OCI-LY3 (cell line): ENCODE measurements around the gene GRHPR.
"Not testable (repeated sequence)": the region's sequence is repeated elsewhere in the genome, so short reads cannot be mapped to it uniquely, and the experiment has no call there.

Experiments
- H2AFZ ChIP-seq: fragments of 200-600, 300-600 bp; shearing (Covaris generic); 2 replicates; pipeline ENCODE4 v1.6.0; 2014; ENCODE audit warnings: antibody characterized with exemption, low read depth, low read length
- H3K27ac ChIP-seq: fragments of 200-600, 300-600 bp; sonication (generic); 2 replicates; pipeline ENCODE4 v1.5.1; 2014; ENCODE audit warnings: mild to moderate bottlenecking, low read length, moderate library complexity, mixed read lengths
- H3K27me3 ChIP-seq: fragments of 200-600, 300-600 bp; sonication (generic); 2 replicates; pipeline ENCODE4 v1.6.1; 2014; ENCODE audit warnings: low read depth, low read length, mixed read lengths
- H3K36me3 ChIP-seq: fragments of 200-600, 300-600 bp; sonication (generic); replicated peaks from 2 replicates; pipeline ENCODE3; 2014; ENCODE audit warnings: low read depth, low read length, mixed read lengths
- H3K4me1 ChIP-seq: fragments of 300-600, 200-600 bp; sonication (generic); 2 replicates; pipeline ENCODE4 v1.6.1; 2014; ENCODE audit warnings: low read length, mixed read lengths
- H3K4me2 ChIP-seq: fragments of 200-600, 300-600 bp; sonication (generic); 2 replicates; pipeline ENCODE4 v1.6.1; 2014; ENCODE audit warnings: low read length, mixed read lengths
- H3K4me3 ChIP-seq: fragments of 300-600, 200-600 bp; sonication (generic); 2 replicates; pipeline ENCODE4 v1.5.1; 2014; ENCODE audit warnings: antibody characterized with exemption, mild to moderate bottlenecking, low read length, moderate library complexity
- H3K79me2 ChIP-seq: fragments of 300-600, 200-600 bp; shearing (Covaris generic); 2 replicates; pipeline ENCODE4 v1.6.1; 2014; ENCODE audit warnings: mild to moderate bottlenecking, low read length, mixed read lengths
- H3K9ac ChIP-seq: fragments of 300-600, 200-600 bp; shearing (Covaris generic); 2 replicates; pipeline ENCODE4 v1.6.0; 2014; ENCODE audit warnings: mild to moderate bottlenecking, low read length, moderate library complexity
- H3K9me3 ChIP-seq: fragments of 200-600, 300-600 bp; shearing (Covaris generic); 2 replicates; pipeline ENCODE4 v1.6.1; 2014; ENCODE audit warnings: low read length, mixed read lengths; ENCODE audit not compliant: insufficient read depth
- H4K20me1 ChIP-seq: fragments of 200-600, 300-600 bp; sonication (generic); 2 replicates; pipeline ENCODE4 v1.6.1; 2016; ENCODE audit warnings: low read length, mixed read lengths; ENCODE audit not compliant: insufficient read depth
- CTCF ChIP-seq: fragments of 200-600, 300-600 bp; sonication (generic); IDR thresholded peaks from 2 replicates; pipeline ENCODE4 v1.5.1; 2014; ENCODE audit warnings: antibody characterized with exemption, low read length, low read depth
- EZH2phosphoT487 ChIP-seq: fragments of 200-600 bp; shearing (Covaris generic); IDR thresholded peaks from 2 replicates; pipeline ENCODE4 v1.6.1; 2018; ENCODE audit warnings: antibody characterized with exemption, mixed run types, low read depth

GRHPR gene

GRCh38 chr9:37392272-37392671 is 30.2 kb upstream of the GRHPR start:
- H3K36me3 ChIP-seq, result no peaks in the 10 kb centered on the region
- H3K9me3 ChIP-seq, result no peaks in the 10 kb centered on the region
- peaks cover 34% of the 10 kb centered on the region for H3K4me1 ChIP-seq
- no peaks in the 10 kb centered on the region for H3K79me2 ChIP-seq
- H2AFZ ChIP-seq, result no peak overlapping the region
- H3K27me3 ChIP-seq, result no peaks in the 10 kb centered on the region
- TF ChIP-seq EZH2phosphoT487 (no peak), CTCF (no peak)
- H3K27ac ChIP-seq, result 0 out of 2 replicates have a peak overlapping the region, but pooled peaks have one; percentile 4
- H3K9ac ChIP-seq, result no peak overlapping the region
- no peak overlapping the region for H3K4me2 ChIP-seq
- H4K20me1 ChIP-seq, result no peaks in the 10 kb centered on the region
- H3K4me3 ChIP-seq, result no peak overlapping the region

- no peak overlapping the region for H3K9ac ChIP-seq
- H4K20me1 ChIP-seq, result no peaks in the 10 kb centered on the region
- no peak overlapping the region for H2AFZ ChIP-seq
- H3K9me3 ChIP-seq, result no peaks in the 10 kb centered on the region
- no peaks in the 10 kb centered on the region for H3K79me2 ChIP-seq
- H3K36me3 ChIP-seq, result no peaks in the 10 kb centered on the region
- peaks cover 38% of the 10 kb centered on the region for H3K4me1 ChIP-seq
- peak overlapping the region; percentile 18; the same call in 1 of the 2 replicates for H3K27ac ChIP-seq
- no peaks in the 10 kb centered on the region for H3K27me3 ChIP-seq
- no peak overlapping the region for H3K4me2 ChIP-seq
- TF ChIP-seq CTCF, result no peak
- H3K4me3 ChIP-seq, result no peak overlapping the region
These were observed 27.3 kb upstream of the GRHPR start for GRCh38 chr9:37395229-37395628.

GRCh38 chr9:37395663-37396062 is 26.8 kb upstream of the GRHPR start:
- no peak overlapping the region for H3K4me3 ChIP-seq

GRCh38 chr9:37397948-37398347 is 24.5 kb upstream of the GRHPR start:
- H3K4me1 ChIP-seq, result peaks cover 55% of the 10 kb centered on the region
- H3K36me3 ChIP-seq, H3K4me3 ChIP-seq, H3K27me3 ChIP-seq, H3K79me2 ChIP-seq, H2AFZ ChIP-seq, H3K9ac ChIP-seq, H3K9me3 ChIP-seq, H3K4me2 ChIP-seq, H4K20me1 ChIP-seq: not testable (repeated sequence)
- peak overlapping the region; percentile 99 for H3K27ac ChIP-seq

More at GRCh38 chr9:37395663-37396062, 26.8 kb upstream of the GRHPR start:
- no peaks in the 10 kb centered on the region for H4K20me1 ChIP-seq
- H3K9me3 ChIP-seq, result no peaks in the 10 kb centered on the region
- H3K4me1 ChIP-seq, result peaks cover 38% of the 10 kb centered on the region
- no peak overlapping the region for H3K9ac ChIP-seq
- no peak overlapping the region for H3K27ac ChIP-seq
- no peak overlapping the region for H2AFZ ChIP-seq
- H3K4me2 ChIP-seq, result no peak overlapping the region
- TF ChIP-seq CTCF, result no peak
- no peak for TF ChIP-seq EZH2phosphoT487
- H3K79me2 ChIP-seq, result no peaks in the 10 kb centered on the region
- no peaks in the 10 kb centered on the region for H3K36me3 ChIP-seq
- H3K27me3 ChIP-seq, result no peaks in the 10 kb centered on the region

- Histone ChIP-seq H3K9ac (peak overlapping the region; percentile 34), H3K4me2 (peak overlapping the region; percentile 29), H3K4me3 (no peak overlapping the region), H3K4me1 (peaks cover 61% of the 10 kb centered on the region), H3K9me3 (no peaks in the 10 kb centered on the region), H3K36me3 (no peaks in the 10 kb centered on the region), H3K79me2 (no peaks in the 10 kb centered on the region), H2AFZ (peak overlapping the region; percentile 29; the same call in 1 of the 2 replicates), H4K20me1 (no peaks in the 10 kb centered on the region), H3K27me3 (no peaks in the 10 kb centered on the region), H3K27ac (peak overlapping the region; percentile 99)
- no peak for TF ChIP-seq EZH2phosphoT487
- no peak for TF ChIP-seq CTCF
These were observed 24.0 kb upstream of the GRHPR start for GRCh38 chr9:37398464-37399025.
